COLO668 (cell line): ENCODE results near the gene TRERF1.
"Not testable (repeated sequence)": the region's sequence is repeated elsewhere in the genome, so short reads cannot be mapped to it uniquely, and the experiment has no call there.

ENCODE experiments used
- DNase-seq: peaks from one replicate; lab custom pipeline; 2025; ENCODE audit not compliant: unreplicated experiment; lab: John Stamatoyannopoulos, UW

Gene TRERF1

DNA sequence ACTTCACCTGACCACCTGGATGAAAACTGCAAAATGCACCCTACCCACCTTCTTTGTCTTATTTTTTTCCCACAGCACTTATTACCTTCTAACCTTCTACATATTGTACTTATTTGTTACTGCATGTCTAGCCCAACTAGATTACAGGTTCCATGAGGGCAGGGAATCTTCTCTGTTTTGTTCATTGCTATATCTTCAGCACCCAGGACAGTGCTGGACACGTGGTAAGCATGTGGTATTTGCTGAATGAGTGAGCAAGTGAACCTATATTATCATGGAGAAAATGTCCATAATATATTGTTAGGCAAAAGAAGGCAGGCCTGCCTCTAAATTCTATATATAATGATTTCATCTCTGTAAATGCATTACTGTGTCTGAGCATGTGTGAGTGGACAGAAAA lies 107.0 kb downstream of the TRERF1 start:
- DNase-seq: no peak

GRCh38 chr6:42341771-42342553 lies 109.8 kb downstream of the TRERF1 start:
- DNase-seq: no peak

- no peak for DNase-seq
Measured at GRCh38 chr6:42341221-42341620, 110.5 kb downstream of the TRERF1 start.

DNA sequence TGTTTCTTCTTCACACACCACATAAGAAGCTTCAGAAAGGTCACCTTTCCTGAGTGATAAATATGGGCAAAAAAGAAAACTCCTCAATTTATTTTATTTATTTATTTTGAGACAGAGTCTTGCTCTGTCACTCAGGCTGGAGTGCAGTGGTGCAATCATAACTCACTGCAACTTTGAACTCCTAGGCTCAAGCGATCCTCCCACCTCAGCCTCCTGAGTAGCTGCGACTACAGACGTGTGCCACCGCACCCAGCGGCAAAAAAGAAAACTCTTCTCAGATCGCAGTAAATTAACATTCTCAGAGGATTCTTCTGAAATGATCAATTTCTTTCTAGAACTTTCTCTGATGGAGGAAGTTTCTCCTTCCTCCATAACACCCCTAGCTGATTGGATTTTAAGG lies 111.2 kb downstream of the TRERF1 start:
- no peak for DNase-seq

- DNase-seq: no peak
Measured at GRCh38 chr6:42339991-42340401, 111.7 kb downstream of the TRERF1 start.

DNA sequence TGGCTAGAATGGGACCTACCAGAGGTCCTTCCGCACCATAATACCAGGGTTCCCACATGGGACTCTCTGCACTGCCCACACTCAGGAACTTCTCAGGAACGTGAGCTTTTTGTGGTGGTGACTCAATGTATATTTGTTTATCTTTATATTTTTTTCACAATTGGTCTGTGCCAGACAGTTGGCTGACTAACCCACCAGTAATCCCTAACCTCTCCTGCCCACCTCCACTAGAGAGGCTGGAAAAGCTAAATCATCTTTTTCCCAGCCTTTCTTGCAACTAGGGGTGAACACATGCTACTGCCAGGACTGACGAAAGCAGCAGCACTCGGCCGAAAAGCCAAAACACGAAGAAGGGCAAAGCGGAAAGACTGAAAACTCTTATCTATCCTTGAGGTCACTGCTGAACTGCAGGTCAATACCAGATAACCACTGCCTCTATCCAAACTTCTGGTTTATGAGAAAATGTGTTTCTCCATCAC lies 112.9 kb downstream of the TRERF1 start:
- DNase-seq: no peak

DNA sequence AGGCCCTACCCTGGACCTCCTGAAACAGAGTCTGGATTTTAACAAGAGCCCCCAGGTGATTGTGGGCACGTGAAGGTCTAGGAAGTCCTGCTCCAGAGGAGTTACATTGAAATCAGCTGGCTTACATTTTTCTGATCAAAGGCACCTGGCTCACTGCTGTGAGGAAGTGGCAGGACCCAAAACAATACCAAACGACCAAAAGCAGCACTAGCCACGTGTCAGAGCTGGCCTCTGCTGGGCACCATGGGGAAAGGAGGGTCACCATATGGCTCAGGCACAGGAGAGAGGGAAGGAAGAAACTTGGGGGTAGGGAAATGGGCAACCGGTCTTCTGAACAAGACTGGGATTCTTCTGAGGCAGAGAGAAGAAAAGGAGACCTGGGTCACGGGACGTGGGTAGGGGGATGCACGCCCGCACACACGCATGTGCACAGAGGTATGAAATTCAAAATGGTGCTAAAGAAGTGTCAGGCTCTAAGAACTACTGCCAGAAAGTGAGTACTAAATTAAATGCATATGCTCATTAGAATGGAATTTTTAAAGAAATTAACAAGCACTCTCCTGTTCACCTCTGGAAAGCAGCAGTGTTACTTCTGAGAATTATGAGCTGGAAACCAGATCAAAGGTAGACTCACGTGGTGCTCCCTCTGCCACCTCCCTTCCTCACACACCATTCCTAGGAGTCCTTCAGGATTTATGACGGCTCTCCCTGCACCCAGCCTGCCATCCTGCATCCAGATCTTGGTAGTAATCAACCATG lies 113.6 kb downstream of the TRERF1 start:
- DNase-seq: no peak

DNA sequence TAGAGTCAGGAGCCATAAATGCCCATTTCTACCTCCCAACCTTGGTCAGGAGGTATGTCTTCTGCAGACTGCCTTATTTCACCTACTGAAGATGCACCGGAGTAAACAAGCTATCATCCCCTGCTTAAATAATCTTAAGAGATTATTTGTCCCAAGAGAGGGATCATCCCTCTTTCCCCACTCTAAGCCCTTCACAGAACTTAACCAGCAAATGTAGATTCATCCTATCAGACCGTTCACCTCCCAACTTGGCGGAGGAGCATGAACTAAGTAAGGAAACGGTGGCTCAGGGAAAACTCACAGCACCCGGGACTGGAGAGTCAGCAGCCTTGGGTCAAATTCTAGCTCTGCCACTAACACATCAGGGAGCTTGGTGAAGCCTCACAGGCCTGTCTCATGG lies 115.3 kb downstream of the TRERF1 start:
- DNase-seq: no peak

GRCh38 chr6:42335896-42336295 lies 115.8 kb downstream of the TRERF1 start:
- DNase-seq: no peak

DNA sequence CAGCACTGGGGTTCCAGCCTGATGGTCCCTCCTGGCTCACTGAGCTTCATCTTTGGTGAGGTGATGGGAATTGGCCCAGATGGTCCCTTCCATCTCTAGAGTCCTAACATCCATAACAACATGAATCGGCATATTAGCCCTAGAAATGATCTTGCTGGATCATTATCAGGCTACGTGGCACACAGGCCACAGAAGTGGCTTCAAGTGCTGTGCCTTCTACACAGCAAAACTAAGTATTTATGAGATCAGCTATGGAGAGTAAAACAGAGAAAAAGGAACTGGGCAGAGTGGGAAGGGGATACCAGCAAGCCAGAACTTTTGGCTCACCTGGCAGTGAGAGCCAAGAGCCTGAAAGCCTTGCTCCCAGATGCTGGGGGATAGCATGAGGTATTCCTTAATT lies 116.9 kb downstream of the TRERF1 start:
- no peak for DNase-seq

DNA sequence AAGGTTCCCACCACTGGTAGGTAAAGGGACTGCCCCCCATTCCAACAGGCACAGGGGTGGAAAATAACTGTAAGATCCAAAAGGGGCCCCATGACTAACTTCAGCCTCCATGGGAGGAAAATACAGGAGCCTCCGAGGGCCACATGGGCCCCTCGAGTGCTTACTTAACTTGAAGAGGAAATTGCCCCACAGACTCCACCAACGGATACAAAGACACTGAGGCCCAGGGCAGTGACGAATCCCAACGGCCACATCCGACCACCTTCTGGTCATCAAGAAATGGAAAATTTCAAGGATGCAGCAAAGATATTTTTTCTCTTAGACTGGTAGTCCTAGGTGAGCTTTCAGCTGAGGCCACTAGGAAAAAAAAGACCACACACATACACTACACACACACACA lies 118.1 kb downstream of the TRERF1 start:
- no peak for DNase-seq

- DNase-seq: no peak
Measured at GRCh38 chr6:42332916-42333315, 118.8 kb downstream of the TRERF1 start.

- DNase-seq: no peak
Measured at GRCh38 chr6:42331019-42331418, 120.7 kb downstream of the TRERF1 start.

DNA sequence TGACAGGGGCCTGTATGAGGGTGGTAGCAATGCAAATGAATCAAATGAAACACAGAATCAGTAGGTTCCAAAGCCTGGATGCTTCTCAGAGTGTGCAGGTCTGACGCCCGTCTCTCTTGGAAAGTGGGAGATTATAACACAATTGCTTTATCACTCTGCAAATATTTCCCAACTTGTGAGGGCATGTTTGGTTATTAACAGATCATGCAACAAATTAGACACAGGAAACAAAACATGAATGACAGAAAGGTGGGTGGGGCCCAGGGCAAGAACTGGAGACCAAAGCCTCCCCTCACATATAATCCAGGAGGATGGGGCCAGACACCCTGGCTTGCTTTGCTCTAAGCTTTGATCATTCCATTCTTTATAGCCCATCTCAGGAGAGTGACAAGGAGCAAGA lies 125.5 kb downstream of the TRERF1 start:
- DNase-seq: no peak

- DNase-seq: not testable (repeated sequence)
Measured at GRCh38 chr6:42324656-42325324, 126.9 kb downstream of the TRERF1 start.

GRCh38 chr6:42322676-42323075 lies 129.1 kb downstream of the TRERF1 start:
- no peak for DNase-seq

GRCh38 chr6:42321976-42322375 lies 129.8 kb downstream of the TRERF1 start:
- no peak for DNase-seq

DNA sequence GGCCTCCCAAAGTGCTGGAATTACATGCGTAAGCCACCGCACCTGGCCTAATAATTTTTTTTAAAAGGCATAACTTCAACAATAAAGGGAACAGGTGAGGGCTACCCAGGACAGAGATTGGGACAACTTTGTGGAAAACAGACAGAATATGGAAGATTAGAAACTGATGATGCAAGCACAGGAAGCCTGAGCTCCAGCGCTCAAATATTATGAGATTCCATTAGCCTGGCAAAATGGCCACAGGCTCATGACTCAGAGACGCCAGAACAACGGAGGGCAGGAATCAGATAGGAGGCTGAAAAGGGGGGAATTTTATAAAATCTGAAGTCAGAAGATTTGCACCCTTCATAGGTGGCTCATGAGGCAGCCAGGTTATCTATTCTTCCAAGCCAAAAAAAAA lies 131.0 kb downstream of the TRERF1 start:
- no peak for DNase-seq

GRCh38 chr6:42318480-42318879 lies 133.2 kb downstream of the TRERF1 start:
- no peak for DNase-seq

- DNase-seq: no peak
Measured at GRCh38 chr6:42316981-42317380, 134.7 kb downstream of the TRERF1 start.

DNA sequence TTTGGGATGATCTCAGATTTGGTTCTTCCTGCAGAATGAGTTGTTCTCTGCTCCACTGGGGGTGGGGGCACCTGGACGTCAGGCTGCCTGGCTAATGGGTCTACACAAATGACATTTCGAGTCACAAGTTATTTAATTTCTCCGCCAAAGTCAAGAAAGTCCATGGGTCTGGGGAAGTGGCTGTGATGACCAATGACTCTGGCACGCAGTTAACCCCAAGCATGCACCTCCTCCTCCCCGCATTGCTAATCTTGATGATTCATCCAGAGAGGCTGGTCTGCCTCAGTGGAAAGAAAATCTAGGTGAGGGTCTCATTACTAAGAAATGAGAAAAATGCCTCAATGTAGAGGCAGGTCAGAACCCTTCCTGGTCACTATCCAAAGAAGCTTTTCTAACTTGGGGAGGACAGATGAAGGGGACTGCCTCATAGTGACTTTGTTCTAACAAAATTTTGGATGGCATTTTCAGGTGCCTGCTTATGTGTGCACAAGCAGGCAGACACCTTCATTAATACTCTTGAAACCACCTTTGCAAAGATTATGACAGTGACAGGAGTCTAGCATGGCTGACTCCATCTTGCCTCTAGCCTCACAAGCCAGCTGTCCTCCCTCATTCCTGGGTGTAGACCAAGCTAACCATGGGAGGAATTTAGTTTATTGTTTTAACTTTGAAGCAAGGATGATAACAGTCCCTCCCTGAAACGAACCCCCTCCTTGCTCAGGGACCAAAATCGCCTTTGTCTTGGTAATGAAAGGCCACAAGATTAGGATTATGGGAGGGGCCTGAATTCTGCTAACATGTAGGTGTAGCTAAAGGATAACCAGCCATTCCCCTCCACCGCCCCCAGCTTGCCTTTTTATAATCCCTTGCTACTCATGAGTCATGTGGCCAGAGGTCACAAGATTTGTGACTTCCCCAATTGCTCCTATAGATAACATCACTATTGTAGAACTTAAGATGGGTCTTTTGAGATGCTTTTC lies 135.4 kb downstream of the TRERF1 start:
- DNase-seq: no peak
